Measurements from ENCODE around the gene VCPKMT.
"Not testable (repeated sequence)": the region's sequence is repeated elsewhere in the genome, so short reads cannot be mapped to it uniquely, and the experiment has no call there.

The VCPKMT gene

GRCh38 chr14:50091240-50091913 is 25.0 kb downstream of the VCPKMT start:
- DNase-seq, result no peak

GRCh38 chr14:50089208-50089607 is 27.2 kb downstream of the VCPKMT start:
- DNase-seq, result no peak

- no peak for DNase-seq
Observed at GRCh38 chr14:50088731-50089130, 27.6 kb downstream of the VCPKMT start.

- no peak for DNase-seq
Observed at GRCh38 chr14:50088117-50088515, 28.3 kb downstream of the VCPKMT start.

GRCh38 chr14:50087341-50088116 is 28.8 kb downstream of the VCPKMT start:
- no peak for DNase-seq

GRCh38 chr14:50086321-50086711 is 30.1 kb downstream of the VCPKMT start:
- no peak for DNase-seq

DNA sequence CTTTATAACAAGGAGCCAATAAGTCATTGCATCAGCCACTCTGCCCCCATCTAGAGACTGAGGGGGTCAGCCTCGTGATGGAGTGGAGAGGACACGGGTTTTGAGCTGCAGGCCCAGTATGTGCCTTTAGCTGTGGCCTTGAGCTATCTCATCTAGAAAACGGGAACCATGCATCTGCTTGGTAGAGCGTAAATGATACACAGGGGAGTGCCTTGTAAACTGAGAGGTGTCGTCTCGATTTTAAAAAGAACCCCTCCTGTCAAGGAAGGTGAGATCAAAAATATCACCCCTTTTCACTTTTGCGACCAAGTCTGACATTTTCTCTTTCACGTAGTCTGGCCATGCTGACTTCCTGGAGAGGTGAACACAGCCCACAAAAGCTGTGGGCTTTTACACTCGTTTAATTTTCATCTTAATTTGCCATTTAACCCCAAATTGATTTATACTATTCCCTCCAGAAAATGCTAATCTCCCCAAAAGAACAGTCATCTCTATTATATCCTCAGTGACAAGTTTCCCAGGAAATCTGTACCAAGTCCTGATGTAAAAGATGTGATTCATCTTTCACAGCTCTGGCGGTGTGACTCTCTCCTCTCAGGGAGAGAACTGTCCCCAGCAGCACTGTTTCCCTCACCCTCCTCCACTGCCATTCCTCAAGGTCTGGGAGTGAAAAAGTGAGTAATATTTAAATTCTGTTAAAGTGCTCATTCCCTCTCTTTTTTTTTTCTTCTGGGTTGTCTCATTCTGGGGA is 30.6 kb downstream of the VCPKMT start:
- no peak for DNase-seq

- DNase-seq, result no peak
Observed at GRCh38 chr14:50084666-50085065, 31.7 kb downstream of the VCPKMT start.

GRCh38 chr14:50083467-50084337 is 32.7 kb downstream of the VCPKMT start:
- DNase-seq, result no peak

DNA sequence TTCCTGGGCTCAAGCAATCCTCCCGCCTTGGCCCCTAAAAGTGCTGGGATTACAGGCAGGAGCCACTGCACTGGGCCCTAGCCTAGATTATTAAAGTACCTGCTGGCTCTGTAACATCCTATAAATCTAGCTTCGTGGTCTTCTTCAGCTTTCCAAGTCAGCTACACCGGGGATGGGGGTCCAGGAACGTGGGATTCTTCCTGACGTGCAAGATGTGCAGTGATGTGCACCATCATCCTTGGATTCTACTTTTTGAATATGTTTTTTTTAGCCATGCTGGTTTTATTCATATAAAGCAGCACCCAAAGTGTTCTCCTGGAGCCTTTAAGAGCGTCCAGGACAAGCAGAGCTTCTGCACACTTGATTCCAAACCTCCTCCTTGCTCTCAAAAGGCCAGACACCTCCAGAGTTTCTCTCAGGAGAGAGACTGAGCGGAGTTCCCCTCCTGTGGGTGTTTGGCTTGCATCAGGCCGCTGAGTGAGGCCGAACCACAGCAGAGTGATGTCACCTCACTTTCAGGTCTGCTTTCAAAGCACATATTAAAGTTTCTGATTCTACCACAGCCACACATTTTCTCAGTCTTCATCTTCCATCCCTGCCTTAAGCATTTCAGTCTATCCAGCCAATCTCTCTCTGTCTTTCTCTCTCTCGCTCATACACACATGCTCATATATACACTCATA is 33.4 kb downstream of the VCPKMT start:
- no peak for DNase-seq

DNA sequence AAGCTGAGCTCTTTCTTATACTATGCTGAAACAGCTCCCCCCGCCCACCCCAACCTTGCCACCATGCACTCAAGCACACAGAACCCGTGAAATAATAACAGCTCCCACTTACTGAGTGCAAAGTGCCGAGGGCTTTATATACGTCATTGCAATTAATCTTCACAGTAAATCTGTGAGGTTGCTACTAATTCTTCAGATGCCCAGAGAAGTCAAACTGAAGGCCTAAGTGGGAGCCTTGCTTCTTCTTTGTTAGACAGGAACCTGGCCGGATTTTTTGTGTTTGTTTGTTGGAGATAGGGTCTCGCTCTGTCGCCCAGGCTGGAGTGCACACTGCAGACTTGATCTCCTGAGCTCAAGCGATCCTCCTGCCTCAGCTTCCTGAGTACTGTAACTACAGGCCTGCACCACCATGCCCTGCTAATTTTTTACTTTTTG is 34.0 kb downstream of the VCPKMT start:
- no peak for DNase-seq

DNA sequence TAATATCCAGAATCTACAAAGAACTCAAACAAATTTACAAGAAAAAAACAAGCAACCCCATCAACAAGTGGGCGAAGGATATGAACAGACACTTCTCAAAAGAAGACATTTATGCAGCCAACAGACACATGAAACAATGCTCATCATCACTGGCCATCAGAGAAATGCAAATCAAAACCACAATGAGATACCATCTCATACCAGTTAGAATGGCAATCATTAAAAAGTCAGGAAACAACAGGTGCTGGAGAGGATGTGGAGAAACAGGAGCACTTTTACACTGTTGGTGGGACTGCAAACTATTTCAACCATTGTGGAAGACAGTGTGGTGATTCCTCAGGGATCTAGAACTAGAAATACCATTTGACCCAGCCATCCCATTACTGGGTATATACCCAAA is 37.3 kb downstream of the VCPKMT start:
- DNase-seq, result not testable (repeated sequence)

DNA sequence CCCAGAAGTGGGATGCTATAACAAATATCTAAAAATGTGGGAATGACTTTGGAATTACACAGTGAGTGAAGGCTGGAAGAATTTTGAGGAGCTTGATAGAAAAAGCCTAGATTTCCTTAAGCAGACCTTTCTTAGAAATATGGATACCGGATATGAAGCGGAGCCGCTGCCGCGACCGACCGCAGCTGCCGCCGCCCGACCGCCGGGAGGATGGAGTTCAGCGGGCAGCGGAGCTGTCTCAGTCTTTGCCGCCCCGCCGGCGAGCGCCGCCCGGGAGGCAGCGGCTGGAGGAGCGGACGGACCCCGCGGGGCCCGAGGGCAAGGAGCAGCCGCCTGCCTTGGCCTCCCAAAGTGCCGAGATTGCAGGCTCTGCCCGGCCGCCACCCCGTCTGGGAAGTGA is 42.7 kb downstream of the VCPKMT start:
- not testable (repeated sequence) for DNase-seq

DNA sequence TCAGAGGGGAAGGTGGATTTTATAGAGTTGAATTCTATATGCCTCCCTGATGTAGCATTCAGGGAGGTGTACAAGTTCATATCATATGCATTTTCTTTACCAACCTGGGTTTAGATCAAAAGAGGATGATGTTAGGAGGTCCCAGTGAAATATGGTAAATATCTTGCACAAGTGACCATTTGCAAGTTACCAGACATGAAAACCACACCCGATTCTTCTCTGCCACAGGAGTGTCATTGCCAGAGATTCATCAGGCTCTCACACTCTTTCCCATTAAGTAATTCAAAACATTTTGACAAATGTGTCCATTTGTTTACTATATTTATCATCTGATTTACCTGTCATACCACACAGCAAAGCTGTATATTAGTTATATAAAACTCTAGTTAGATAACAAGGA is 44.0 kb downstream of the VCPKMT start:
- DNase-seq, result no peak

DNA sequence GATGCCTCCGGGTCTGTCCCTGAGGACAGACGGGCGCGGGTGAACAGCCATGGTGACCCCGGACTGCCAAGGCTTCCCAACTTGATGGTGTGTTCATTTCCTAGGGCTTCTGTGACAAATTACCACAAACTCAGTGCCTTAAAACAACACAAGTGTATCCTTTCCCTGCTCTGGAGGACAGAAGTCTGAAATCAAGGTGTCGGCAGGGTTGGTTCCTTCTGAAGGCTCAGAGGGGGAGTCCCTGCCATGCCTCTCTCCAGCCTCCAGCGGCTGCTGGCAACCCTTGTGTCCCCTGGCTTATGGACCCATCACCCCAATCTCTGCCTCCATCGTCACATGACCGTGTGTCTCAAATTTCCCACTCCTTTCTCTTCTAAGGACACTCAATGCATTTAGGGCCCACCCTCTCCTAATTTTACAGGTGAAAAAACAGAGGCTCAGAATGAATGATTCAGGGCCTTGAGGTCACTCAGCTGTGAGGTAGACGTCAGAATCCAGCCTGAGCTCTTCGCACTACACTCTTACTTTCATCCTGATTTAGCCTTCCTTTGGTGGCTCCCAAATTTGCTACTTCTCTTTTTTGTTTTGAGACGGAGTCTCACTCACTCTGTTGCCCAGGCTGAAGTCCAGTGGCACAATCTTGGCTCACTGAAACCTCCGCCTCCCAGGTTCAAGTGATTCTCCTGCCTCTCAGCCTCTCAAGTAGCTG is 45.4 kb downstream of the VCPKMT start:
- DNase-seq, result no peak

GRCh38 chr14:50070230-50070629 is 46.1 kb downstream of the VCPKMT start:
- DNase-seq, result no peak

GRCh38 chr14:50069325-50069724 is 47.0 kb downstream of the VCPKMT start:
- no peak for DNase-seq

DNA sequence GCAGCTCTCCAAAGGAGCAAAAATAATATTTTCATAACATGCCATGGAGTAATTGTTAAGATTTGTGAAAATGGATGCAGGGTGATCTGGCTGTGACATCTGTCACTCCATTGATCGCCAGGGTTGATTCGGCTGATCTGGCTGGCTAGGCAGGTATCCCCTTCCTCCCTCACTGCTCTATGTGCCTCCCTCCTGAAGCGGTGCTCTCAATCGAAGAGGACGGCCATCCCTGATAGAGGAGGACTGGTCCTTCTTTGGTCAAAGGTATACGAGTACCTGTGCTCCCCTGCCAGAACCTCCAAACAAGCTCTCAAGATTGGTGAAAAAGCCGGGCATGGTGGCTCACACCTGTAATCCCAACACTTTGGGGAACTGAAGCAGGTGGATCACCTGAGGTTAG is 47.9 kb downstream of the VCPKMT start:
- DNase-seq, result no peak

DNA sequence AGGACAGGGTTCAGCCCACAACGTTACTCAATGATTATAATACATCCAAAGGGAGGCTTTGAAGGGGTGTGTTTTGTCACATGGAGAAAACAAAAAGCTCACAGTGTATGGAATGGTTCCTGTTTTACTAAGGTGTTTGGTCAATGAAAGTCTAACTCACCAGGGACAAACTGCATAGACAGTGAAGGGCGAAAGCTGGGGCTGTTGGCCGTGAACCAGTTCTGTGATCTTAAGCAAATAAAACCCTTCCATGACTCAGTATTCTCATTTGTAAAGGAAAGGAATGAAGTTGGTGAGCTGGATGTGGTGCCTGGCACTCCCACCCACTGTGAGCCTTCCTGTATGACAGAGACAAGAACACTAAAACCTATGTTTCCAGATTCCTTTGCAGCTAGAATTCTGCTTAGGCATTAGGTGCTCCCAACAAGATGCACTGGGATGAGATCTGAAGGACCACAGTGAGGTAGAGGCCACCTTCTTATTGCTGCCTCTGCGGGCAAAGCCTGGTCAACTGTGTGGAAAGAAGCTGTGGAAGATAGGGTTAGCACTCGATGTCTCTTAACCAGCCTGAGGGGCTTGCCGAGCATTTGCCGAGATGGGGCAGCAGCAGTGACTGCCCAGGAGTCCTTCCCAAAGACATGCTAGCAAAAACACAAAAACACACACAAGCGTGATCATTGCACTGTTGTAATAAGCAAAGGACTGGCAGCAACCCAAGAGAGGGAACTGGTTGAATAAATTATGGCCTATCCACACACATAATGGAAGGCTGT is 48.5 kb downstream of the VCPKMT start:
- no peak for DNase-seq

GRCh38 chr14:50065583-50065982 is 50.8 kb downstream of the VCPKMT start:
- no peak for DNase-seq

DNA sequence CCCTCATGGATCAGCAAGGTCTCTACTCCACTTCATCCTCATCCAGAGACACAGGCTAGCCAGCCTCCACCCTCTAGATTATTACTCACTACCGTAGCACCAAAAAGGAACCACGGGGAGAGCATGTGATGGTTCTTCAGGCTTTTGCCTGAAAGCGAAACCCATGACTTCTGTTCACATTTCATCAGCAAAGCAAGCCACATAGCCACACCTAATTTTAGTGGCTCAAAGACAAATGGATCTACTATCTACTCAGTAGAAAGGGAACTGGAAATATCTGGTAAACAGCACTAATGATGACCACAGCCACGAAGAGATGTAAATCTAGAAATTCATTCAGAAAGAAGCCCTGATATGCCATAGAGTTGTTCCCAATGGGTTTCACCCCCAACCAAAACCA is 51.4 kb downstream of the VCPKMT start:
- DNase-seq, result no peak
